ENCODE results near the gene ALDH4A1.

Gene ALDH4A1

DNA sequence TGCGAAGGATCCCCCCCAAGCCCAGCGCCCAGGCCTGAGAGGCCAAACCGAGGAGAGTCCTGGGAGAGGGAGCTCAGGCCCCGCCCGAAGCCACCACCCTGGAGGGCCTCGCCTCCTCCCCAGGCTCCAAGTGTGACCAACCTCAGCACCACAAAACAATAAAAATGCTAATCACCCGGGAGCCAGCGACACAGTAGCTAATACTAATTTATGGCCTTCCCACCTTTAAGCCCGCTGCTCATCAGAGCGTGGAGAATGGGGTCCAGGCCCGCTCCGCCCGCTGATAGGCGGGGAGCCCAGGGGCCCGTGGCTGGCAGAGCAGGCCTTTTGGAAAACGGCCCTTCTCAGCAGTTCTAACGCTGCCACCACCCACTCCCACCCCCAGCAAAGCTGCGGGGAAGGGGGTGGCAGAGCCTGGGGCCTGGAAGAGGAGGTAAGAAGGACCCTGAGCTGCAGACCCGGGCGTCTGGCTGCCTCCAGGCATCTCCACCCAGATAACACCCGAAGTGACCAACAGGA lies 22.5 kb downstream of the ALDH4A1 start:
- Histone ChIP-seq H3K9me3 (replicated peaks; ENCODE audit: insufficient read depth, low read length) (no peaks in the 10 kb centered on the region), H3K4me1 (ENCODE audit: low read length) (no peaks in the 10 kb centered on the region), H3F3A (ENCODE audit: insufficient read depth, low read length) (no peaks in the 10 kb centered on the region), H3K9me2 (replicated peaks; ENCODE audit: insufficient read depth, low read length) (no peaks in the 10 kb centered on the region), H3K36me3 (replicated peaks; ENCODE audit: insufficient read depth, low read length) (no peaks in the 10 kb centered on the region), H4K20me1 (ENCODE audit: insufficient read depth, low read length) (no peaks in the 10 kb centered on the region), H3K79me2 (ENCODE audit: low read length) (no peaks in the 10 kb centered on the region), H3K4me2 (ENCODE audit: low read depth, low read length) (no peak overlapping the region), H3K27ac (ENCODE audit: low read length) (no peak overlapping the region), H3K27me3 (replicated peaks; ENCODE audit: insufficient read depth, low read length) (no peaks in the 10 kb centered on the region), H2AFZ (ENCODE audit: low read length) (no peak overlapping the region), H3K4me3 (ENCODE audit: low read length) (no peak overlapping the region), H3K9ac (ENCODE audit: low read length) (no peak overlapping the region)
- DNase-seq: no peak
- TF ChIP-seq EZH2 (optimal IDR thresholded peaks at IDR 0.05; ENCODE audit: low read depth, low read length): no peak
- no peak for TF ChIP-seq EZH2phosphoT487 (IDR thresholded peaks at IDR 0.05; ENCODE audit: low read length)
- TF ChIP-seq, protein P1, sequence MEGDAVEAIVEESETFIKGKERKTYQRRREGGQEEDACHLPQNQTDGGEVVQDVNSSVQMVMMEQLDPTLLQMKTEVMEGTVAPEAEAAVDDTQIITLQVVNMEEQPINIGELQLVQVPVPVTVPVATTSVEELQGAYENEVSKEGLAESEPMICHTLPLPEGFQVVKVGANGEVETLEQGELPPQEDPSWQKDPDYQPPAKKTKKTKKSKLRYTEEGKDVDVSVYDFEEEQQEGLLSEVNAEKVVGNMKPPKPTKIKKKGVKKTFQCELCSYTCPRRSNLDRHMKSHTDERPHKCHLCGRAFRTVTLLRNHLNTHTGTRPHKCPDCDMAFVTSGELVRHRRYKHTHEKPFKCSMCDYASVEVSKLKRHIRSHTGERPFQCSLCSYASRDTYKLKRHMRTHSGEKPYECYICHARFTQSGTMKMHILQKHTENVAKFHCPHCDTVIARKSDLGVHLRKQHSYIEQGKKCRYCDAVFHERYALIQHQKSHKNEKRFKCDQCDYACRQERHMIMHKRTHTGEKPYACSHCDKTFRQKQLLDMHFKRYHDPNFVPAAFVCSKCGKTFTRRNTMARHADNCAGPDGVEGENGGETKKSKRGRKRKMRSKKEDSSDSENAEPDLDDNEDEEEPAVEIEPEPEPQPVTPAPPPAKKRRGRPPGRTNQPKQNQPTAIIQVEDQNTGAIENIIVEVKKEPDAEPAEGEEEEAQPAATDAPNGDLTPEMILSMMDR (IDR thresholded peaks at IDR 0.05; ENCODE audit: low read length): no peak

DNA sequence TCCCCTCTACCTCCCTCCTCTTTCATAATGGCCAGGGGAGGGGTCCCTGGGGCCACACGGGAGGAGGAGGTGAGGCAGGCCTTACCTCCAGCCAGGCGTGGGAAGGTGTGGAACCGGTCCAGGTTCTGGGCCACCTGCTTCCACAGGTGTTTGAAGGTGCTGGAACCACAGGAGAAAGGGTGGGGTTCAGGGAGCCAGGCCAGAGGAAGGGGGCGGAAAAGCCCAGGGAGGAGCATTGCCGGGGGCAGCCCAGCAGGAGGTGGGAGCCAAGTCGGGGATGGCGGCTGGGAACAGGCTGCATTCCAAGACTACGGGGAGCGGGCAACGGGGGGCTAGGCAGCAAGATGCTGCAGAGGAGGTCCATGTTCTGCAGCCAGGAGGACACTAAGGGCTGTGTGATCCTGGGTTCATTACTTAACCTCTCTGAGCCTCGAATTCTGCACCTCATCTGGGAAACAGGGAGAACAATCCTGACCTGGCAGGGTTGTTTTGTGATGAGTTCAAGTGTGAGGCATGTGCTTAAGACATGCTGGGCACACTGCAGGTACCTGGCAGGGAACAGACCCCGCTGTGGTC lies 23.1 kb downstream of the ALDH4A1 start:
- no peaks in the 10 kb centered on the region for H3K36me3 ChIP-seq (replicated peaks; ENCODE audit: insufficient read depth, low read length)
- no peak for TF ChIP-seq EZH2phosphoT487 (IDR thresholded peaks at IDR 0.05; ENCODE audit: low read length)
- TF ChIP-seq EZH2 (optimal IDR thresholded peaks at IDR 0.05; ENCODE audit: low read depth, low read length): no peak
- TF ChIP-seq, protein P1 (IDR thresholded peaks at IDR 0.05; ENCODE audit: low read length): no peak
- H4K20me1 ChIP-seq (ENCODE audit: insufficient read depth, low read length): no peaks in the 10 kb centered on the region
- H3K79me2 ChIP-seq (ENCODE audit: low read length): no peaks in the 10 kb centered on the region
- no peaks in the 10 kb centered on the region for H3K4me1 ChIP-seq (ENCODE audit: low read length)
- no peaks in the 10 kb centered on the region for H3K9me3 ChIP-seq (replicated peaks; ENCODE audit: insufficient read depth, low read length)
- H3K9me2 ChIP-seq (replicated peaks; ENCODE audit: insufficient read depth, low read length): no peaks in the 10 kb centered on the region
- no peaks in the 10 kb centered on the region for H3F3A ChIP-seq (ENCODE audit: insufficient read depth, low read length)
- no peak overlapping the region for H3K4me3 ChIP-seq (ENCODE audit: low read length)
- H3K9ac ChIP-seq (ENCODE audit: low read length): no peak overlapping the region
- no peak overlapping the region for H3K27ac ChIP-seq (ENCODE audit: low read length)
- no peaks in the 10 kb centered on the region for H3K27me3 ChIP-seq (replicated peaks; ENCODE audit: insufficient read depth, low read length)
- H2AFZ ChIP-seq (ENCODE audit: low read length): no peak overlapping the region
- H3K4me2 ChIP-seq (ENCODE audit: low read depth, low read length): no peak overlapping the region
- DNase-seq: no peak

GRCh38 chr1:18878538-18879214 lies 23.7 kb downstream of the ALDH4A1 start:
- no peak for DNase-seq
- no peaks in the 10 kb centered on the region for H3K27me3 ChIP-seq (replicated peaks; ENCODE audit: insufficient read depth, low read length)
- no peaks in the 10 kb centered on the region for H3K79me2 ChIP-seq (ENCODE audit: low read length)
- H3K4me3 ChIP-seq (ENCODE audit: low read length): no peak overlapping the region
- no peaks in the 10 kb centered on the region for H3K9me2 ChIP-seq (replicated peaks; ENCODE audit: insufficient read depth, low read length)
- no peaks in the 10 kb centered on the region for H3K36me3 ChIP-seq (replicated peaks; ENCODE audit: insufficient read depth, low read length)
- H4K20me1 ChIP-seq (ENCODE audit: insufficient read depth, low read length): no peaks in the 10 kb centered on the region
- no peaks in the 10 kb centered on the region for H3F3A ChIP-seq (ENCODE audit: insufficient read depth, low read length)
- no peaks in the 10 kb centered on the region for H3K4me1 ChIP-seq (ENCODE audit: low read length)
- no peak overlapping the region for H3K27ac ChIP-seq (ENCODE audit: low read length)
- no peaks in the 10 kb centered on the region for H3K9me3 ChIP-seq (replicated peaks; ENCODE audit: insufficient read depth, low read length)
- no peak overlapping the region for H3K9ac ChIP-seq (ENCODE audit: low read length)
- TF ChIP-seq EZH2phosphoT487 (IDR thresholded peaks at IDR 0.05; ENCODE audit: low read length) (no peak), EZH2 (optimal IDR thresholded peaks at IDR 0.05; ENCODE audit: low read depth, low read length) (no peak)
- TF ChIP-seq, protein P1 (IDR thresholded peaks at IDR 0.05; ENCODE audit: low read length): no peak
- no peak overlapping the region for H2AFZ ChIP-seq (ENCODE audit: low read length)
- no peak overlapping the region for H3K4me2 ChIP-seq (ENCODE audit: low read depth, low read length)
